ENCODE results near the gene SOAT1. TPM values are rescaled to one million over a fixed set of nuclear protein-coding genes. Genes with fewer than 3 reads are reported as not detected.

The SOAT1 gene
- 17.6 to 33.5 TPM (median 29.7 TPM) in 5 replicates for total RNA-seq (2022; extraction: Qiagen RNA extraction; ENCODE audit: low read depth)

GRCh38 chr1:179293340-179294327 lies at the start of gene SOAT1:
Gene SOAT1, plus strand, starts transcription at chr1:179293797. Its CDS starts 8,888 bp downstream, at chr1:179302685.

DNA sequence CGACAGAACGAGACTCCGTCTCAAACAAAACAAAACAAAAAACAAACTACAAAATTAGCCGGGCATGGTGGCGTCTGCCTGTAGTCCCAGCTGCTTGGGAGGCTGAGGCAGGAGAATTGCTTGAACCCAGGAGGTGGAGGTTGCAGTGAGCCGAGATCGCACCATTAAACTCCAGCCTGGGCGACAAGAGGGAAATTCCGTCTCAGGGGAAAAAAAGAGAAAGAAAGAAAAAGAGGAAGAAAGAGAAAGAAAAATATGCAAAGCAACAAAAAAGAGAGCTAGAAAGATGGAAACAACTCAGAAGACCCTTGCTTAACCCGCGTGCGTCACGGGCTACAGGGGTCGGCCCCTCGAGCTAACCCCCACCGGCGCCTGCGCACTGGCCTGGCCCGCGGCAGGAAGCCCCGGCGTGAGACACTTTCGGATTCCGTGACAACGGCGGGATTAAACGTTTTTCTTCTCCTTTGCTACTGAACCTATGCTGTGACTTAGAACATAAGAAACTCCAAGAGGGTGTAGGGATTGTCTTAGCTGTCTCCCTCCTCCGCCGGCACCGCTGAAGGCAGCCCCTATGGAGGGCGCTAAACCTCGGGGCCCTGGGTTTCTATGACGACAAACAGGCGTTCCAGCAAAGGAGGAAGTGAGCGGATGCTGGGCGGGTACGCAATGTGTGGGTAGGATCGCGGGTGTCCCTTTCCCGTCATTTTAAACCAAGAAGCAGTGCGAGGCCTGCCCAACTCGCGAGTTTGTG lies 71.9 kb downstream of the SOAT1 start, which contains the start of gene AXDND1:
TSS of gene AXDND1 (plus strand) at position 630 of the 751 bp plus-strand sequence. CDS start 539 bp downstream, outside the sequence.

Other genes starting within 250 kb of the SOAT1 start
- gene TOR3A, start 211.7 kb upstream of the SOAT1 start, total RNA-seq (2022; extraction: Qiagen RNA extraction; ENCODE audit: low read depth) = 38.5 to 46.9 TPM (median 44.9 TPM) in 5 replicates
- gene ABL2, start 64.1 kb upstream of the SOAT1 start, total RNA-seq (2022; extraction: Qiagen RNA extraction; ENCODE audit: low read depth) = 18.4 to 28.0 TPM (median 24.4 TPM) in 5 replicates
- gene AXDND1, start 72.2 kb downstream of the SOAT1 start, total RNA-seq (2022; extraction: Qiagen RNA extraction; ENCODE audit: low read depth) = 0.24 to 0.71 TPM (median 0.43 TPM) in 5 replicates